Osteoblast (primary cell): ENCODE data around the gene ABCA13. TPM values are rescaled to one million over a fixed set of nuclear protein-coding genes. Genes with fewer than 3 reads are reported as not detected.

Experiments used
- DNase-seq: peaks from one replicate; pipeline ENCODE4 v3.0.0; 2011; ENCODE audit warnings: low spot score, mixed read lengths; ENCODE audit not compliant: insufficient read length; ENCODE audit errors: missing footprints
- H2AFZ ChIP-seq: 2 replicates; pipeline ENCODE4 v1.6.0; 2011; ENCODE audit warnings: mild to moderate bottlenecking, low read length
- H3K27ac ChIP-seq: 2 replicates; pipeline ENCODE4 v1.5.1; 2011; ENCODE audit warnings: mild to moderate bottlenecking, low read depth, low read length, moderate library complexity
- H3K27me3 ChIP-seq: 2 replicates; pipeline ENCODE4 v1.6.0; 2012; ENCODE audit warnings: mild to moderate bottlenecking, control low read depth, inconsistent platforms, low read length, moderate library complexity; ENCODE audit not compliant: insufficient read depth
- H3K36me3 ChIP-seq: 2 replicates; pipeline ENCODE4 v1.5.1; 2011; ENCODE audit warnings: mild to moderate bottlenecking, low read length, control low read depth, moderate library complexity; ENCODE audit not compliant: insufficient read depth
- H3K4me1 ChIP-seq: 2 replicates; pipeline ENCODE4 v1.5.1; 2011; ENCODE audit warnings: mild to moderate bottlenecking, low read length, control low read depth, moderate library complexity; ENCODE audit not compliant: insufficient read depth
- H3K4me2 ChIP-seq: 2 replicates; pipeline ENCODE4 v1.6.0; 2011; ENCODE audit warnings: mild to moderate bottlenecking, low read length; ENCODE audit not compliant: insufficient read depth
- H3K4me3 ChIP-seq: fragments of 200-600 bp; sonication (generic); 3 replicates; pipeline ENCODE4 v1.5.1; 2012; ENCODE audit warnings: mild to moderate bottlenecking, low read length, inconsistent platforms; ENCODE audit not compliant: insufficient read depth
- H3K79me2 ChIP-seq: 2 replicates; pipeline ENCODE4 v1.6.0; 2012; ENCODE audit warnings: mild to moderate bottlenecking, low read length, control low read depth, inconsistent platforms; ENCODE audit not compliant: insufficient read depth
- H3K9me3 ChIP-seq: 2 replicates; pipeline ENCODE4 v1.5.1; 2011; ENCODE audit warnings: low read depth, low read length, control low read depth
- H4K20me1 ChIP-seq: 2 replicates; pipeline ENCODE4 v1.6.0; 2012; ENCODE audit warnings: mild to moderate bottlenecking, low read length, control low read depth; ENCODE audit not compliant: insufficient read depth
- total RNA-seq: library from RNA; depleted of rRNA; stranded (reverse); fragments of >200 nt; gene quantifications from 2 replicates; pipeline ENCODE4 v1.2.3, GENCODE V29; 2012
- TF ChIP-seq, protein P1 (sequence below): IDR thresholded peaks from 2 replicates; pipeline ENCODE4 v1.5.1; 2011; ENCODE audit warnings: mild to moderate bottlenecking, low read depth, low read length, moderate library complexity; ENCODE audit errors: extremely low read depth

Gene ABCA13
- total RNA-seq, 1 donor: 3.6 TPM

DNA sequence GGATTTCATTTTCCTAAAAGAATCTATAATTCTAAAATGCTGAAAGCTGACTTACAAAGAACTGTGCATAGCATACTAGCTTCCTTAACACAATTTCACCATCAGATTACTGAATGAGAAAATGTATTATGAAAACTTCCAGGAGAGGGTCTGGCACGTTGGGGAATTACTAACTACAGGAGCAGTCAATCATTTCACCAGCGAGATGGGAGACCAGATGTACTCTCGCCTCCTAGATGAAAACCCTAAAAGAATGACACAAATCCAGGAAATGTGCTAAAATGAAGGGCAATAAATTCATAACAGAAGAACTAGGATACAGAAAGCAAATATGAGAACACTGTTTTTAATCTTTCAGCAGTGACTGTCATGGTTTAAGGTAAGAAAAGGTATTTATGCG lies 330.8 kb downstream of the ABCA13 start:
- DNase-seq: no peak
- no peaks in the 10 kb centered on the region for H3K9me3 ChIP-seq
- H3K27ac ChIP-seq: no peak overlapping the region
- H3K4me2 ChIP-seq: no peak overlapping the region
- no peak overlapping the region for H3K4me3 ChIP-seq
- H3K79me2 ChIP-seq: no peaks in the 10 kb centered on the region
- H4K20me1 ChIP-seq: no peaks in the 10 kb centered on the region
- TF ChIP-seq, protein P1, sequence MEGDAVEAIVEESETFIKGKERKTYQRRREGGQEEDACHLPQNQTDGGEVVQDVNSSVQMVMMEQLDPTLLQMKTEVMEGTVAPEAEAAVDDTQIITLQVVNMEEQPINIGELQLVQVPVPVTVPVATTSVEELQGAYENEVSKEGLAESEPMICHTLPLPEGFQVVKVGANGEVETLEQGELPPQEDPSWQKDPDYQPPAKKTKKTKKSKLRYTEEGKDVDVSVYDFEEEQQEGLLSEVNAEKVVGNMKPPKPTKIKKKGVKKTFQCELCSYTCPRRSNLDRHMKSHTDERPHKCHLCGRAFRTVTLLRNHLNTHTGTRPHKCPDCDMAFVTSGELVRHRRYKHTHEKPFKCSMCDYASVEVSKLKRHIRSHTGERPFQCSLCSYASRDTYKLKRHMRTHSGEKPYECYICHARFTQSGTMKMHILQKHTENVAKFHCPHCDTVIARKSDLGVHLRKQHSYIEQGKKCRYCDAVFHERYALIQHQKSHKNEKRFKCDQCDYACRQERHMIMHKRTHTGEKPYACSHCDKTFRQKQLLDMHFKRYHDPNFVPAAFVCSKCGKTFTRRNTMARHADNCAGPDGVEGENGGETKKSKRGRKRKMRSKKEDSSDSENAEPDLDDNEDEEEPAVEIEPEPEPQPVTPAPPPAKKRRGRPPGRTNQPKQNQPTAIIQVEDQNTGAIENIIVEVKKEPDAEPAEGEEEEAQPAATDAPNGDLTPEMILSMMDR: no peak
- H2AFZ ChIP-seq: no peak overlapping the region
- H3K27me3 ChIP-seq: no peaks in the 10 kb centered on the region
- H3K36me3 ChIP-seq: no peaks in the 10 kb centered on the region
- no peaks in the 10 kb centered on the region for H3K4me1 ChIP-seq

DNA sequence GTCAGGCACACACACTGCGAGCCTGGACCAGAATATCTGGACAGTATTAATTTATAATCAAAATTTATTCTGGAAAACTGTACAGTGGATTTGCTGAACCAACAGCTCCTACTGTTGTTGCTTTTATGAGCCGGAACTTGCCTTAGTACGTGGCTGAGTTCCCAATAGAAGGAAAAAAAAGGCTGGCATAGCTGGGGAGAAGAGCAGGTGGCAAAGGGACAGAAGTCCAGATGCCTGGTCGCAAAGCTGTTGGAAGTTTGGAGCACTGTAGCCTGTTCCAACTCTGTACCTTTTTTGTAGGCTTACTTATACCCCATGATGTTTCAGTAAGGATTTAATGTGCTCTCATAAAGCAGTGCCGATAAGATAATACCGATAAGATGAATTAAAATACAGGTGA lies 333.8 kb downstream of the ABCA13 start:
- H3K9me3 ChIP-seq: no peaks in the 10 kb centered on the region
- TF ChIP-seq, protein P1: no peak
- H3K4me2 ChIP-seq: no peak overlapping the region
- no peaks in the 10 kb centered on the region for H3K36me3 ChIP-seq
- DNase-seq: no peak
- H2AFZ ChIP-seq: no peak overlapping the region
- H3K79me2 ChIP-seq: no peaks in the 10 kb centered on the region
- no peaks in the 10 kb centered on the region for H3K27me3 ChIP-seq
- no peak overlapping the region for H3K27ac ChIP-seq
- H3K4me3 ChIP-seq: no peak overlapping the region
- H3K4me1 ChIP-seq: no peaks in the 10 kb centered on the region
- H4K20me1 ChIP-seq: no peaks in the 10 kb centered on the region

DNA sequence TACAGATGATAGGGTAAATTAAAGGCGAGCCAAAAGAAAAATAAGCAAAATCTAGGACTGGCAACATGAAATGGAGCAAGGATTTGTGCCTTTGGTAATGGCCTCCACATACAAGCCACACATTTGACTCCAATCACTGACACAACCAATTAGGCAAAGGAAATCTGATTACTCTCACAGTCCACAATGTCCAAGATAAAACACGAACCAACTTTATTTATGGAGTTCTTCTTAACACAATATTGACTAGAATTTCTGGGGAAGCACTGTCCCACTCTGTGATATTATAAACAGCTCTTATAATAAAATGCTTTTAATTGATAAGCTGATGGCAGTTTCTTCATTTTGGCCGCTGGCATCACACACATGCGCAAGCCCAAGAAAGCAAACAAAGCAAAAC lies 334.2 kb downstream of the ABCA13 start:
- Histone ChIP-seq H3K4me3 (no peak overlapping the region), H4K20me1 (no peaks in the 10 kb centered on the region), H3K4me2 (no peak overlapping the region), H3K9me3 (no peaks in the 10 kb centered on the region), H3K79me2 (no peaks in the 10 kb centered on the region), H3K4me1 (no peaks in the 10 kb centered on the region), H2AFZ (no peak overlapping the region), H3K36me3 (no peaks in the 10 kb centered on the region), H3K27ac (no peak overlapping the region), H3K27me3 (no peaks in the 10 kb centered on the region)
- no peak for DNase-seq
- TF ChIP-seq, protein P1: no peak

DNA sequence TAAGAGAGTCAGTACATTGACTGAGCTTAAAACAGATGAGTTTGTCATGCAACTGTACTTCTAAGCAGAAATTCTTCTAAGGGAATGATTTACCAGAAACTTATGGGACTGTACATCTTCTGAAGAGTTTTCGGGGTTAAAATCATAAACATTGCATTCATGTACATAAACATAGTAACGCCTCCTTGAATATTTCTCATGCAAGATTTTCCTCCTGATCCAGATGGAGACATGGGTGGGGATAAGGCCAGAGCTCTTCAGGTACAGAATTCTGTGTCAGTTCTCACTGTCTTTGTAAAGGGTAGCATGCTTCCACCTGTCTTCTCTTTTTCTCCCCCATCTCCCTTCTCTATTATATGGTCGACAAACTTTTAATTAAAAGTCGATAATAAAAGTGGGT lies 335.3 kb downstream of the ABCA13 start:
- TF ChIP-seq, protein P1: no peak
- Histone ChIP-seq H3K36me3 (no peaks in the 10 kb centered on the region), H4K20me1 (no peaks in the 10 kb centered on the region), H3K27ac (no peak overlapping the region), H3K4me1 (no peaks in the 10 kb centered on the region), H3K9me3 (no peaks in the 10 kb centered on the region), H3K4me3 (no peak overlapping the region), H3K4me2 (no peak overlapping the region), H3K79me2 (no peaks in the 10 kb centered on the region), H3K27me3 (no peaks in the 10 kb centered on the region), H2AFZ (no peak overlapping the region)
- no peak for DNase-seq
